22Rv1 (cell line): ENCODE measurements around the gene MPRIP.

Experiments
- CTCF ChIP-seq: fragments of 450-650 bp; IDR thresholded peaks from 2 replicates; pipeline ENCODE4 v1.5.1; 2017; ENCODE audit warnings: mild to moderate bottlenecking
- ZFX ChIP-seq: fragments of 450-650 bp; IDR thresholded peaks from 2 replicates; pipeline ENCODE4 v1.6.1; 2017; ENCODE audit warnings: antibody characterized with exemption, borderline replicate concordance

- TF ChIP-seq CTCF (no peak), ZFX (no peak)
Measured at GRCh38 chr17:17216236-17216635, 174.0 kb downstream of the MPRIP start.
